Fibroblast of lung (primary cell): ENCODE results near the gene PITRM1. TPM values are rescaled to one million over a fixed set of nuclear protein-coding genes. Genes with fewer than 3 reads are reported as not detected.

Experiments used
- DNase-seq, 2 donors: peaks; one replicate each; pipeline versions ENCODE4 v3.0.0 to v3.0.0-alpha.2; 2010; ENCODE audit warnings: low read depth in 2 of 2
- H2AFZ ChIP-seq: 2 replicates; pipeline ENCODE4 v1.5.1; 2012; ENCODE audit warnings: low read length, control low read depth, inconsistent platforms
- H3K27ac ChIP-seq: 2 replicates; pipeline ENCODE4 v1.5.1; 2011; ENCODE audit warnings: low read length, control low read depth; ENCODE audit not compliant: insufficient read depth
- H3K27me3 ChIP-seq: 2 replicates; pipeline ENCODE4 v1.5.1; 2011; ENCODE audit warnings: mild to moderate bottlenecking, low read length; ENCODE audit not compliant: control insufficient read depth, insufficient read depth
- H3K36me3 ChIP-seq: 2 replicates; pipeline ENCODE4 v1.5.1; 2011; ENCODE audit warnings: low read length; ENCODE audit not compliant: control insufficient read depth, insufficient read depth
- H3K4me1 ChIP-seq: 2 replicates; pipeline ENCODE4 v1.5.1; 2011; ENCODE audit warnings: low read length; ENCODE audit not compliant: control insufficient read depth, insufficient read depth; ENCODE audit errors: extremely low read depth
- H3K4me2 ChIP-seq: 2 replicates; pipeline ENCODE4 v1.5.1; 2011; ENCODE audit warnings: low read length, control low read depth; ENCODE audit not compliant: insufficient read depth; ENCODE audit errors: extremely low read depth
- H3K4me3 ChIP-seq, 4 experiments: fragments of 200-600 bp in 1 of 4; sonication (generic) in 1 of 4; replicated peaks in 1 of 4; 2 replicates each; pipeline ENCODE4 v1.5.1; 2011 to 2016; ENCODE audit warnings: low read length in 4 of 4, low read depth in 3 of 4, mild to moderate bottlenecking in 3 of 4, control low read depth in 2 of 4, inconsistent platforms in 1 of 4, mixed read lengths in 1 of 4; ENCODE audit not compliant: insufficient read depth in 1 of 4; ENCODE audit errors: control extremely low read depth in 1 of 4
- H3K79me2 ChIP-seq: 2 replicates; pipeline ENCODE4 v1.5.1; 2012; ENCODE audit warnings: mild to moderate bottlenecking, low read length, inconsistent platforms; ENCODE audit not compliant: control insufficient read depth, insufficient read depth
- H3K9ac ChIP-seq: 2 replicates; pipeline ENCODE4 v1.5.1; 2011; ENCODE audit warnings: mild to moderate bottlenecking, low read length, control low read depth; ENCODE audit not compliant: insufficient read depth
- H3K9me3 ChIP-seq: 2 replicates; pipeline ENCODE4 v1.5.1; 2012; ENCODE audit warnings: low read depth, low read length; ENCODE audit not compliant: control insufficient read depth, insufficient read depth
- H4K20me1 ChIP-seq: 2 replicates; pipeline ENCODE4 v1.5.1; 2011; ENCODE audit warnings: low read length; ENCODE audit not compliant: control insufficient read depth, insufficient read depth; ENCODE audit errors: extremely low read depth
- EZH2 ChIP-seq: IDR thresholded peaks from 2 replicates; pipeline ENCODE4 v1.5.1; 2012; ENCODE audit warnings: low read length, control low read depth, mild to moderate bottlenecking; ENCODE audit errors: missing control alignments
- polyA plus RNA-seq, 2 donors: library from polyadenylated mRNA; depleted of rRNA in 1 of 2; stranded (reverse) in 1 of 2; unstranded in 1 of 2; fragments of >200 nt; gene quantifications; 2 replicates each; pipeline ENCODE4 v1.2.1, GENCODE V29; 2011 to 2012; ENCODE audit warnings: missing spikeins in 1 of 2
- total RNA-seq: library from RNA; depleted of rRNA; stranded (reverse); fragments of >200 nt; gene quantifications from 2 replicates; pipeline ENCODE4 v1.2.1, GENCODE V29; 2014
- TF ChIP-seq, protein P1 (sequence below), 2 donors: IDR thresholded peaks in 1 of 2; conservative IDR thresholded peaks in 1 of 2; 1 replicate in 1 of 2; 2 replicates in 1 of 2; pipeline ENCODE4 v1.5.1; 2011 to 2012; ENCODE audit warnings: low read length in 2 of 2, control low read depth in 1 of 2, inconsistent platforms in 1 of 2, low read depth in 1 of 2, mild to moderate bottlenecking in 1 of 2

The PITRM1 gene
- total and polyA plus RNA-seq, 2 donors (not counting 1 experiment from before 2014, with no cell fraction given): 53.1 to 73.7 TPM

DNA sequence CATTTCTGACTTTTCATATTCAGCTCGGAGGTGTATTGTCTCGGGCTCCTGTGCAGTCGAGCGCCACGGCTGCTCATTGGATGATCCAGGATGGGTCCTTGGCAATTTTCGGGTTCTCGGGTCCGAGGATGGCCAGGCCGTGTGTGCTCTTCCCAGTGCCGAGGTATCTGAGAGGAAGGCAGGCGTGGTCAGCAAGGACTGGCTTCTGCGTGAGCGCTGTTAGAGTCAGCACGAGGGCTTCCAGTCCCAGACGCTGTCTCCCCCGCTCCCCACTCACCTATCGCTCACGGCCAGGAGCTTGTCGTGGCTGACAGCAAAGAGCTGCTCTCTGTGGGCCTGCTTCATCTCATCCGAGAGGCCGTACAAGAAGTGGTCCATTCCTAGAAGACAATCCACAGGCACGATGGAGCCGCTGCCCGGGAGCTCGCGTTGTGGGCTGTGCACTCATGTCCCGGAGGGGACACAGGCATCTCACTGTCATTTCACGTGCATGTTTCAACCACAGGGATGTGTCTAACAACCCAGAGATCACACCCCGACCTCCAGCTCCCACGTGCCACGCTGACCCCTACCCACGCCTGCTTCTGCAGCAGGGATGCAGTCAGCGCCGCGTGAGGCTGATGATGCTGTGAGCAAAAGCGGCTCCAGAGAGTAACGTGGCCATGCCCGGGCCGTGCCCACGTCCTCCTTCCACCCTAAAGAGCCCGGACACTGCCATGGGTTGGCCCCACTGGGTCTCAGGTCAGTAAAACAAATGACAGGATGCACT lies 34.4 kb downstream of the PITRM1 start:
- Histone ChIP-seq H3K4me2 (no peak overlapping the region), H3K9me3 (no peaks in the 10 kb centered on the region), H3K27ac (no peak overlapping the region)

DNA sequence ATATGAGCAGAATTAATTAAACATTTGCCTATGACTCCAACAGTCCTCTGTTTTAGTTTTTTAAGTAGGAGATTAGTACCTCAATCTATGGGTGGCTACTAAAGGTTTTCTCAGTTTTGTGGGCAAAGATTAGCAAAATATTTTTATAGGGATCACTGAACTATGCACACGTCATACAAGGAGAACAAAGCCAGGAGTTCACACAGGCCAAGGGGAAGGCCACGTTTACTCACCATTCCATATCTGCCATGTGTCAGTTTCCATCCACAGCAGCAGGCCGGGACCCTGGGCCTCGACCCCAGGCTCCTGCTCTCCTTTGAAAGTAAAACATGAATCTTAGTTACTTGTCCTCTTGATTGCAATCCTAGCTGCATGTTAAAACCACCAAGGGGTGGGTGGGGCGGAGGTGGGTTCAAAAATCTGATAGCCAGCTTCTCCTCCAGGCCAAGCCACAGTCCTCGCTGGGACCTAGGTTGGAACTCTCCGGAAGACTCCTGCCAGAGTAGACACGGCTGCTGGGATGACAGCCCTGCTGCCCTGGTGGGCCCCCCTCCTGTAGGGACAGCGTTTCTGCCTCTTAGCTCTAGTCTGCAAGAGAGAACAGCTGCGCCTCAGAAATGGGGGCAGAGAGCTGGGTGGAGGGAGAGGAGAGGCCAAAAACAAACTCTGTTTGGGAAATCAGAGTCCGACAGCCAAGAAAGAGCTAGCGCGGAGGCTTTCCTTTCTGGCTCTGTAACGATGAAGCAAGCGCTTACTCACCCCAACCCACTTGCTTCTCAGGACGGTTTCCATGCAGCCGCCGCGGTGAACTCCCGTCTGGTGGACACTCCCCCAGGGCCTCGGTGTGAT lies 35.6 kb downstream of the PITRM1 start:
- Histone ChIP-seq H3K9ac (no peak overlapping the region), H3K4me3 (peak overlapping the region in 1 of 4 experiments; percentile 12)

More for the DNA sequence above, 34.4 kb downstream of the PITRM1 start:
- no peaks in the 10 kb centered on the region for H3K79me2 ChIP-seq
- TF ChIP-seq, protein P1, sequence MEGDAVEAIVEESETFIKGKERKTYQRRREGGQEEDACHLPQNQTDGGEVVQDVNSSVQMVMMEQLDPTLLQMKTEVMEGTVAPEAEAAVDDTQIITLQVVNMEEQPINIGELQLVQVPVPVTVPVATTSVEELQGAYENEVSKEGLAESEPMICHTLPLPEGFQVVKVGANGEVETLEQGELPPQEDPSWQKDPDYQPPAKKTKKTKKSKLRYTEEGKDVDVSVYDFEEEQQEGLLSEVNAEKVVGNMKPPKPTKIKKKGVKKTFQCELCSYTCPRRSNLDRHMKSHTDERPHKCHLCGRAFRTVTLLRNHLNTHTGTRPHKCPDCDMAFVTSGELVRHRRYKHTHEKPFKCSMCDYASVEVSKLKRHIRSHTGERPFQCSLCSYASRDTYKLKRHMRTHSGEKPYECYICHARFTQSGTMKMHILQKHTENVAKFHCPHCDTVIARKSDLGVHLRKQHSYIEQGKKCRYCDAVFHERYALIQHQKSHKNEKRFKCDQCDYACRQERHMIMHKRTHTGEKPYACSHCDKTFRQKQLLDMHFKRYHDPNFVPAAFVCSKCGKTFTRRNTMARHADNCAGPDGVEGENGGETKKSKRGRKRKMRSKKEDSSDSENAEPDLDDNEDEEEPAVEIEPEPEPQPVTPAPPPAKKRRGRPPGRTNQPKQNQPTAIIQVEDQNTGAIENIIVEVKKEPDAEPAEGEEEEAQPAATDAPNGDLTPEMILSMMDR (conservative IDR thresholded peaks at IDR 0.05 in 1 of 2, IDR thresholded peaks at IDR 0.05 in 1 of 2; ENCODE audit: low read depth in 1 of 2, low read length in 2 of 2): no peak
- TF ChIP-seq EZH2: no peak
- no peaks in the 10 kb centered on the region for H3K4me1 ChIP-seq
- no peak overlapping the region for H3K4me3 ChIP-seq
- H3K9ac ChIP-seq: no peak overlapping the region
- peaks cover 54% of the 10 kb centered on the region for H3K36me3 ChIP-seq
- no peak for DNase-seq
- H3K27me3 ChIP-seq: no peaks in the 10 kb centered on the region
- no peaks in the 10 kb centered on the region for H4K20me1 ChIP-seq
- H2AFZ ChIP-seq: no peak overlapping the region

DNA sequence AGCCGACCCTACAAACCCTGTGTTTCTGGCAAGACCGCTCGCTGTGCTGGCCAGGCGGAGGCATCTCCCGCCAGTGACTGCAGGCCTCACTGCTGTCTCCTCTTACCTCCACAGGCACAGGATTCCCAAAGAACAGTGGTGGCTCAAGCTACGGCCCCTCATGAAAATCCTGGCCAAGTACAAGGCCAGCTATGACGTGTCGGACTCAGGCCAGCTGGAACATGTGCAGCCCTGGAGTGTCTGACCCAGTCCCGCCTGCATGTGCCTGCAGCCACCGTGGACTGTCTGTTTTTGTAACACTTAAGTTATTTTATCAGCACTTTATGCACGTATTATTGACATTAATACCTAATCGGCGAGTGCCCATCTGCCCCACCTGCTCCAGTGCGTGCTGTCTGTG lies 36.2 kb downstream of the PITRM1 start:
- H3K4me3 ChIP-seq: no peak overlapping the region
- no peaks in the 10 kb centered on the region for H3K27me3 ChIP-seq
- no peak overlapping the region for H3K4me2 ChIP-seq
- H3K36me3 ChIP-seq: peaks cover 49% of the 10 kb centered on the region
- no peaks in the 10 kb centered on the region for H3K9me3 ChIP-seq
- H3K27ac ChIP-seq: peak overlapping the region; percentile 43
- H3K4me1 ChIP-seq: no peaks in the 10 kb centered on the region
- DNase-seq: peak in 1 of 2 donors; percentile 24
- no peak overlapping the region for H3K9ac ChIP-seq
- TF ChIP-seq, protein P1 (conservative IDR thresholded peaks at IDR 0.05 in 1 of 2, IDR thresholded peaks at IDR 0.05 in 1 of 2; ENCODE audit: low read depth in 1 of 2, low read length in 2 of 2): no peak
- TF ChIP-seq EZH2: no peak
- H3K79me2 ChIP-seq: no peaks in the 10 kb centered on the region
- H2AFZ ChIP-seq: no peak overlapping the region
- H4K20me1 ChIP-seq: no peaks in the 10 kb centered on the region

More for the DNA sequence above, 35.6 kb downstream of the PITRM1 start:
- Histone ChIP-seq H3K27me3 (no peaks in the 10 kb centered on the region), H4K20me1 (no peaks in the 10 kb centered on the region), H3K4me2 (no peak overlapping the region), H3K36me3 (peaks cover 52% of the 10 kb centered on the region), H3K9me3 (no peaks in the 10 kb centered on the region), H3K4me1 (no peaks in the 10 kb centered on the region), H3K79me2 (no peaks in the 10 kb centered on the region), H3K27ac (peak overlapping the region; percentile 43), H2AFZ (no peak overlapping the region)
- no peak for TF ChIP-seq EZH2
- TF ChIP-seq, protein P1 (conservative IDR thresholded peaks at IDR 0.05 in 1 of 2, IDR thresholded peaks at IDR 0.05 in 1 of 2; ENCODE audit: low read depth in 1 of 2, low read length in 2 of 2): no peak
- peak; percentile 59 to 62 for DNase-seq
